ENCODE data around the gene NELFCD.

DNA sequence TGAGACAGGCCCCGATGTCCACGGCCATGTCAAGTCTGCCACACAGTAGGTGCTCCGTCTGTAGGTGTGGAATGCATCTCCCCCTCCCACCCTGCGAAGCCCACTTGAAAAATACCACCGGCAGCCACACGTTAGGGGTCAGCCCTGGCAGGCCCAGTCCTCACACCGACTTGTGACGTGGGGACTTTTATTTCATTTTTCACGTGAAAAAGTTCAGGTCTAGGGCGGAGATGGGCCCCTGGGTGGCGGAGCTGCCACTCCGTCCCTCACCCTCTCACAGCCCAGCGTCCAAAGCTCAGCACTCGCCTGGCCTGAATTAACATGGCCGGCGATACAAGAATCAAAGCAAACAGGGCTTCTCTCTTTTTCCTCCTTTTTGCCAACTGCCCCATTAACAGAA, 34.4 kb downstream of the NELFCD start:
- TF ChIP-seq, protein P1, sequence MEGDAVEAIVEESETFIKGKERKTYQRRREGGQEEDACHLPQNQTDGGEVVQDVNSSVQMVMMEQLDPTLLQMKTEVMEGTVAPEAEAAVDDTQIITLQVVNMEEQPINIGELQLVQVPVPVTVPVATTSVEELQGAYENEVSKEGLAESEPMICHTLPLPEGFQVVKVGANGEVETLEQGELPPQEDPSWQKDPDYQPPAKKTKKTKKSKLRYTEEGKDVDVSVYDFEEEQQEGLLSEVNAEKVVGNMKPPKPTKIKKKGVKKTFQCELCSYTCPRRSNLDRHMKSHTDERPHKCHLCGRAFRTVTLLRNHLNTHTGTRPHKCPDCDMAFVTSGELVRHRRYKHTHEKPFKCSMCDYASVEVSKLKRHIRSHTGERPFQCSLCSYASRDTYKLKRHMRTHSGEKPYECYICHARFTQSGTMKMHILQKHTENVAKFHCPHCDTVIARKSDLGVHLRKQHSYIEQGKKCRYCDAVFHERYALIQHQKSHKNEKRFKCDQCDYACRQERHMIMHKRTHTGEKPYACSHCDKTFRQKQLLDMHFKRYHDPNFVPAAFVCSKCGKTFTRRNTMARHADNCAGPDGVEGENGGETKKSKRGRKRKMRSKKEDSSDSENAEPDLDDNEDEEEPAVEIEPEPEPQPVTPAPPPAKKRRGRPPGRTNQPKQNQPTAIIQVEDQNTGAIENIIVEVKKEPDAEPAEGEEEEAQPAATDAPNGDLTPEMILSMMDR (IDR thresholded peaks at IDR 0.05; ENCODE audit: insufficient read depth, low read depth, low read length) = no peak
- no peak for TF ChIP-seq EZH2 (IDR thresholded peaks at IDR 0.05; ENCODE audit: insufficient read depth, low read length)

Data from astrocyte (in vitro differentiated cells and primary cell).